ENCODE data around the gene ABCC4. TPM values are rescaled to one million over a fixed set of nuclear protein-coding genes. Genes with fewer than 3 reads are reported as not detected.
"Not testable (repeated sequence)": the region's sequence is repeated elsewhere in the genome, so short reads cannot be mapped to it uniquely, and the experiment has no call there.

ABCC4 gene
- total and polyA plus RNA-seq, 8 donors = 0.80 to 8.7 (median 4.1) TPM

DNA sequence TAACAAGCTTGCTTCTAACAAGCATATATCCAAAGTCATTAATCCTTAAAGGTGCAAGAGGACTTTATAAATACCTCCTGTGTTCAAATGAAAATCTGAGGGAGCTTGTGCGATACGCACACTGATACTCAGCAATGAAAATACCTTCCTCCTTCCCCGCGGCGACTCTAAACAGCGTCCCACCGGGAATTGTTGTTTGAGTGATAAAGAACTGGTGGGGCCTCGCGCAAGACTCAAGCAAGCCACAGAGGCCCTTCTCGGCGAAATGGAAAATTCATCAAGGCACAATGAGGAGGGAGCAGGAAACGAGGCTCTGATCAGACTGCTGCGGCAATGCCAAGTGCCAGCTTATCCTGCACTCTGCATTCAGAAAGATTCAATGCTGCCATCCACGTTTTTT, 126.7 kb downstream of the ABCC4 start:
- no peaks in the 10 kb centered on the region for H3K27me3 ChIP-seq
- no peaks in the 10 kb centered on the region for H3K9me3 ChIP-seq
- no peak overlapping the region for H3K27ac ChIP-seq
- FAIRE-seq (no peak), ATAC-seq (no peak), DNase-seq (no peak)
- intact Hi-C loops (cut with DNase I) = no loop called here
- WGBS, 2 donors = 84 to 88% methylated on average over 14 of the region's 14 CpGs
- no peaks in the 10 kb centered on the region for H3K36me3 ChIP-seq
- no peak overlapping the region for H3K4me3 ChIP-seq
- TF ChIP-seq, protein P1, sequence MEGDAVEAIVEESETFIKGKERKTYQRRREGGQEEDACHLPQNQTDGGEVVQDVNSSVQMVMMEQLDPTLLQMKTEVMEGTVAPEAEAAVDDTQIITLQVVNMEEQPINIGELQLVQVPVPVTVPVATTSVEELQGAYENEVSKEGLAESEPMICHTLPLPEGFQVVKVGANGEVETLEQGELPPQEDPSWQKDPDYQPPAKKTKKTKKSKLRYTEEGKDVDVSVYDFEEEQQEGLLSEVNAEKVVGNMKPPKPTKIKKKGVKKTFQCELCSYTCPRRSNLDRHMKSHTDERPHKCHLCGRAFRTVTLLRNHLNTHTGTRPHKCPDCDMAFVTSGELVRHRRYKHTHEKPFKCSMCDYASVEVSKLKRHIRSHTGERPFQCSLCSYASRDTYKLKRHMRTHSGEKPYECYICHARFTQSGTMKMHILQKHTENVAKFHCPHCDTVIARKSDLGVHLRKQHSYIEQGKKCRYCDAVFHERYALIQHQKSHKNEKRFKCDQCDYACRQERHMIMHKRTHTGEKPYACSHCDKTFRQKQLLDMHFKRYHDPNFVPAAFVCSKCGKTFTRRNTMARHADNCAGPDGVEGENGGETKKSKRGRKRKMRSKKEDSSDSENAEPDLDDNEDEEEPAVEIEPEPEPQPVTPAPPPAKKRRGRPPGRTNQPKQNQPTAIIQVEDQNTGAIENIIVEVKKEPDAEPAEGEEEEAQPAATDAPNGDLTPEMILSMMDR (IDR thresholded peaks at IDR 0.05) = no peak
- no peaks in the 10 kb centered on the region for H3K4me1 ChIP-seq

DNA sequence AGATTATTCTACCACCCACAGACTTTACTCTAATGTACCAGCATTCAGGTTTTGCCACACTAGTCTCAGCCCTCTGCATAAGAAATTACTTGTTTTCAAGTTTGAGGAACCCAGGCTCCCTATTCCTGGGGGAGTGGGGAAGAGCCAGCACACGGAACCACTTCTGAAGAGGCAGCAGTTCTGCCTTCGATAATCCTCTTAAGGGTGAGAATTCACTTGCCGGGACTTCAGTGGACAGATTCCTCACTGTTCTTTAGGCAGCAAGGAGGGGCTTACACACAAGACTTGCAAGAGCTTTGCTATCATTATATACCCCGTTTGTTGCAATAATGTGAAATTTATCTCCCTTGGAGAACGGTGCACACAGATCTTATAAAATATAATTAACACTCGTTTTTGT, 133.1 kb downstream of the ABCC4 start:
- H3K9me3 ChIP-seq = no peaks in the 10 kb centered on the region
- no peak for FAIRE-seq
- H3K27ac ChIP-seq = no peak overlapping the region
- intact Hi-C loops (cut with DNase I) = no loop called here
- 87 to 89% methylated on average over 6 of the region's 6 CpGs for WGBS, 2 donors
- H3K36me3 ChIP-seq = no peaks in the 10 kb centered on the region
- TF ChIP-seq, protein P1 (IDR thresholded peaks at IDR 0.05) = no peak
- H3K4me3 ChIP-seq = no peak overlapping the region
- H3K4me1 ChIP-seq = no peaks in the 10 kb centered on the region
- DNase-seq = no peak
- no peaks in the 10 kb centered on the region for H3K27me3 ChIP-seq
- ATAC-seq = no peak

DNA sequence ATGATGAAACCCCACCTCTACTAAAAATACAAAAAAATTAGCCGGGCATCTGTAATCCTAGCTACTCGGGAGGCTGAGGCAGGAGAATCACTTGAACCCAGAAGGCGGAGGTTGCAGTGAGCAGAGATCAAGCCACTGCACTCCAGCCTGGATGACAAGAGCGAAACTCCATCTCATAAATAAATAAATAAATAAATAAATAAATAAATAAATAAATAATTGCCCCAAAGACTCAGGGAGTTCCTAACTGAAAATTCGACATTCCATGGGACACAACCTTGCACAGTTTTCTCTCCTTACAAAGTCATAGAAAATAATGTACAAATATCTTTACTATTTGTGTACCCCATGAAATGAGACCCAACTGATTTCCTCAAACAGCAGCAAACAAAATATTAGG, 134.2 kb downstream of the ABCC4 start:
- ATAC-seq; H3K4me1 ChIP-seq; H3K36me3 ChIP-seq; H3K4me3 ChIP-seq; FAIRE-seq; H3K27me3 ChIP-seq; H3K27ac ChIP-seq; intact Hi-C loops (cut with DNase I); DNase-seq; H3K9me3 ChIP-seq: not testable (repeated sequence)
- WGBS, 2 donors = 92 to 96% methylated on average over 5 of the region's 5 CpGs

DNA sequence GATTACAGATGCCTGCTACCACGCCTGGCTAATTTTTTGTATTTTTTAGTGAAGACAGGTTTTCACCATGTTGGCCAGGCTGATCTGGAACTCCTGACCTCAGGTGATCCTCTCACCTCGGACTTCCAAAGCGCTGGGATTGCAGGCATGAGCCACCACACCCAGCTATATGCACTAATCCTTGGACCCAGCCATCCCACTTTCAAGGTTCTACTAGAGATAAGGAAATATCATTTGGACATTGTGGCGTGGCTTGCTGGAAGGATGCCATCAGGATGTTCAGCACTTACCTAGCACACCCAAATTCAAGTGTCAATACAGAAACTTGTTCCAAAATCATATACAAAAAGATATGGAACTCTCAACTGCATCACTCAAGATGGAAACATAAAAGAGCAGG, 136.4 kb downstream of the ABCC4 start:
- 87 to 92% methylated on average over 4 of the region's 4 CpGs for WGBS, 2 donors
- Histone ChIP-seq H3K36me3 (no peaks in the 10 kb centered on the region), H3K4me1 (no peaks in the 10 kb centered on the region), H3K27ac (no peak overlapping the region), H3K9me3 (no peaks in the 10 kb centered on the region), H3K27me3 (no peaks in the 10 kb centered on the region), H3K4me3 (no peak overlapping the region)
- FAIRE-seq (no peak), ATAC-seq (no peak), DNase-seq (no peak)
- TF ChIP-seq, protein P1 (IDR thresholded peaks at IDR 0.05) = no peak
- intact Hi-C loops (cut with DNase I) = no loop called here

DNA sequence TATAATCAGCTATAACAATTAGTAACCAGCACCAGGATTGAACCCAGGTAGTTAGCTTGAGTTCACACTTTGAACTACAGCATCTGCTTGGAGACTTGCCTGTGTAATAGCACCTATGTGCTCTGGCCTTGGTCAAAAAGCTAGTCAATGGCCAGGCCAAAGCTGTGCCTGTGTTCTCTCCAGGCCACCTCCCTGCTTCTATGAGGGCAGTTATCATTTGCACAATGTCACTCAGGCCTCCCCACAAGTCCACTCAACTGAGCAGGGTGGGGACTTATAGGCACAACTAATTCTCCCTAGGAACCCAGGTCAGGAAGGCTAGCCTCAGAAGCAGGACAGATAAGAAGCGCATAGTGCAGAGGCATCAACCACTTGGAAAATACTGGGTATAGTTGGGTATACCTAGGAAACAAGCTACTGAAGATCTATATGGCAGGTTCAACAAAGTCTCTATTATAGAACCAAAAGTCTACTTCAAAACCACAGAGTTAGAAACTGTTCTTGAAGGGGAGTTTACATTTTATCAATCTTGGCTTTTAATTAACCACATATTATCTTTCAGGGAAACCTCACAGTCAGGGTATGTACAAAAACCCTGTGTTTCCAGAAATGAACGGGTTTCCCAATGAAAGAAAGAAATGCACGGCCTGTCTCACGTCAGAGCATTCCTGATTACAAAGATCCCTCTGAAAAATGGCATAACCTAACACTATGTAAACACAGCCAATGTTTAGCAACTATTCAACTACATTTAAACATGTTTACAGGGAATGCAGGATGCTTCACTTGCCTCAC, 140.9 kb downstream of the ABCC4 start:
- Histone ChIP-seq H3K36me3 (no peaks in the 10 kb centered on the region), H3K4me3 (no peak overlapping the region), H3K27ac (no peak overlapping the region), H3K27me3 (no peaks in the 10 kb centered on the region), H3K4me1 (no peaks in the 10 kb centered on the region), H3K9me3 (no peaks in the 10 kb centered on the region)
- TF ChIP-seq, protein P1 (IDR thresholded peaks at IDR 0.05) = no peak
- intact Hi-C loops (cut with DNase I) = no loop called here
- 37 to 38% methylated on average over 4 of the region's 4 CpGs for WGBS, 2 donors
- FAIRE-seq (no peak), ATAC-seq (peak in 1 of 4 donors; percentile 37), DNase-seq (no peak)
